ENCODE data around the gene ZFYVE9.
"Not testable (repeated sequence)": the region's sequence is repeated elsewhere in the genome, so short reads cannot be mapped to it uniquely, and the experiment has no call there.

Gene ZFYVE9

GRCh38 chr1:52191395-52191965, 49.6 kb downstream of the ZFYVE9 start:
- no peak for DNase-seq

GRCh38 chr1:52192024-52192423, 50.1 kb downstream of the ZFYVE9 start:
- DNase-seq: no peak

- no peak for DNase-seq
Observed at GRCh38 chr1:52192436-52192835, 50.5 kb downstream of the ZFYVE9 start.

GRCh38 chr1:52193985-52194384, 52.1 kb downstream of the ZFYVE9 start:
- DNase-seq: no peak

GRCh38 chr1:52195161-52195560, 53.3 kb downstream of the ZFYVE9 start:
- no peak for DNase-seq

- DNase-seq: no peak
Observed at GRCh38 chr1:52203935-52204625, 62.2 kb downstream of the ZFYVE9 start.

GRCh38 chr1:52204696-52205095, 62.8 kb downstream of the ZFYVE9 start:
- DNase-seq: no peak

- DNase-seq: not testable (repeated sequence)
Observed at GRCh38 chr1:52206686-52207085, 64.8 kb downstream of the ZFYVE9 start.

- DNase-seq: no peak
Observed at GRCh38 chr1:52209429-52209828, 67.5 kb downstream of the ZFYVE9 start.

GRCh38 chr1:52210044-52210443, 68.2 kb downstream of the ZFYVE9 start:
- no peak for DNase-seq

- no peak for DNase-seq
Observed at GRCh38 chr1:52216907-52217458, 75.1 kb downstream of the ZFYVE9 start.

GRCh38 chr1:52225174-52225573, 83.3 kb downstream of the ZFYVE9 start:
- DNase-seq: no peak

- no peak for DNase-seq
Observed at GRCh38 chr1:52229494-52229893, 87.6 kb downstream of the ZFYVE9 start.

- DNase-seq: no peak
Observed at GRCh38 chr1:52233463-52233862, 91.6 kb downstream of the ZFYVE9 start.

- DNase-seq: no peak
Observed at GRCh38 chr1:52234014-52234413, 92.1 kb downstream of the ZFYVE9 start.

GRCh38 chr1:52234708-52235107, 92.8 kb downstream of the ZFYVE9 start:
- DNase-seq: no peak

- no peak for DNase-seq
Observed at GRCh38 chr1:52235646-52236045, 93.8 kb downstream of the ZFYVE9 start.

GRCh38 chr1:52237430-52237829, 95.5 kb downstream of the ZFYVE9 start:
- no peak for DNase-seq

- no peak for DNase-seq
Observed at GRCh38 chr1:52238474-52238873, 96.6 kb downstream of the ZFYVE9 start.

- no peak for DNase-seq
Observed at GRCh38 chr1:52238887-52239707, 97.2 kb downstream of the ZFYVE9 start.

GRCh38 chr1:52239708-52240001, 97.8 kb downstream of the ZFYVE9 start:
- DNase-seq: no peak

GRCh38 chr1:52240592-52241210, 98.8 kb downstream of the ZFYVE9 start:
- no peak for DNase-seq

- DNase-seq: no peak
Observed at GRCh38 chr1:52243221-52243987, 101.5 kb downstream of the ZFYVE9 start.
